Measurements from ENCODE around the gene PAX1.

DNA sequence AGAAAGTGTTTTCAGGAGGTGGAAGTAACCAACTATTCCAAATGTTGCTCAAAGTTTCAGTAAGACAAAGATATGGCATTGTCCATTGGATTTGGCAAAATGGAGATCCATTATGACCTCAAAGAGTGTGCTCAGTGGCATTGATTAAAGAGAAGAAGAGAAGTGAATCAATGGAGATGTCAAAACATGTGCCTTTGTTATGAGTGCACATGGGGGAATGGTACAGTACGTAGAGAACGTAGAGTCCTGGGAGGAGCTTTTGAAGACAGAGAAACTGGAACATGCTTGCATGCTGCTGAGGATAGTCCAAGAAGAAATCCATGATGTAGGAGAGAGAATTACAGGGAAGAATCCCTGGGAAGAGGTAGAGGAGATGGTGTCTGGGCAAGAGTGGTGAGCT is 42.0 kb upstream of the PAX1 start:
- TF ChIP-seq, protein P1, sequence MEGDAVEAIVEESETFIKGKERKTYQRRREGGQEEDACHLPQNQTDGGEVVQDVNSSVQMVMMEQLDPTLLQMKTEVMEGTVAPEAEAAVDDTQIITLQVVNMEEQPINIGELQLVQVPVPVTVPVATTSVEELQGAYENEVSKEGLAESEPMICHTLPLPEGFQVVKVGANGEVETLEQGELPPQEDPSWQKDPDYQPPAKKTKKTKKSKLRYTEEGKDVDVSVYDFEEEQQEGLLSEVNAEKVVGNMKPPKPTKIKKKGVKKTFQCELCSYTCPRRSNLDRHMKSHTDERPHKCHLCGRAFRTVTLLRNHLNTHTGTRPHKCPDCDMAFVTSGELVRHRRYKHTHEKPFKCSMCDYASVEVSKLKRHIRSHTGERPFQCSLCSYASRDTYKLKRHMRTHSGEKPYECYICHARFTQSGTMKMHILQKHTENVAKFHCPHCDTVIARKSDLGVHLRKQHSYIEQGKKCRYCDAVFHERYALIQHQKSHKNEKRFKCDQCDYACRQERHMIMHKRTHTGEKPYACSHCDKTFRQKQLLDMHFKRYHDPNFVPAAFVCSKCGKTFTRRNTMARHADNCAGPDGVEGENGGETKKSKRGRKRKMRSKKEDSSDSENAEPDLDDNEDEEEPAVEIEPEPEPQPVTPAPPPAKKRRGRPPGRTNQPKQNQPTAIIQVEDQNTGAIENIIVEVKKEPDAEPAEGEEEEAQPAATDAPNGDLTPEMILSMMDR (IDR thresholded peaks at IDR 0.05), result no peak
- no peak for TF ChIP-seq POLR2A (IDR thresholded peaks at IDR 0.05)
